Erythroblast (primary cell): ENCODE measurements around the gene BATF3.

Experiments used
- GATA1 ChIP-seq: IDR thresholded peaks from 2 replicates; pipeline ENCODE4 v1.6.1; 2011; ENCODE audit warnings: low read depth, mild to moderate bottlenecking, control low read depth, low read length, moderate library complexity
- POLR2A ChIP-seq: IDR thresholded peaks from 2 replicates; pipeline ENCODE4 v1.6.1; 2011; ENCODE audit warnings: mild to moderate bottlenecking, low read length

DNA sequence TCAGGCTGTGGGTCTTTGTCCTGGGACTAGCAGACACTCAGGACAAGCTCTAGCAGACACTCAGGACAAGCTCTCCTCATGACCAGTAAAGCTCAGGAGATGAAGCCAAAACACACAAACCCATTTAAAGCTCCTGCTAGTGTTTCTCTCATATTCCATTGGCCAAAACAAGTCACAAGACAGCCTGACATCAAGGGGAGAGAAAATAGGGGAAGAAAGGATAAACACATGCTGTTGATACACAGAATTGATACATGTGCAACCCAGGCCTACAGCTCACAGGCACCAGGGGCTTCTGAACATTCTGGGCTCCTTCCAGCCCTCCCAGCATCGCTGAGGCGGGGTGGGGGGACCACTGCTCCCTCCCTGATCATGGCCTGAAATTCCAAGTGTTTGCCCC, 55.8 kb downstream of the BATF3 start:
- TF ChIP-seq POLR2A (no peak), GATA1 (no peak)
